Stimulated activated naive CD8-positive, alpha-beta T cell treated with anti-CD3 and anti-CD28 coated beads, Interleukin-15, Interleukin-2, amounts not matched to agents 100 ng/mL and 50 ng/mL, for 24 hours (primary cell): ENCODE measurements around the gene TMIE.
"Not testable (repeated sequence)": the region's sequence is repeated elsewhere in the genome, so short reads cannot be mapped to it uniquely, and the experiment has no call there.

ENCODE experiments used
- H3K27ac Mint-ChIP-seq: one replicate; pipeline ENCODE4 v1.8.0; 2021; ENCODE audit warnings: mild to moderate bottlenecking, mixed read lengths
- H3K27me3 Mint-ChIP-seq: one replicate; pipeline ENCODE4 v1.8.0; 2021; ENCODE audit warnings: mixed read lengths
- H3K36me3 Mint-ChIP-seq: one replicate; pipeline ENCODE4 v1.8.0; 2021; ENCODE audit warnings: low read depth, mixed read lengths
- H3K4me1 Mint-ChIP-seq: one replicate; pipeline ENCODE4 v1.8.0; 2021; ENCODE audit warnings: low read depth, mixed read lengths
- H3K4me3 Mint-ChIP-seq: one replicate; pipeline ENCODE4 v1.8.0; 2021; ENCODE audit warnings: mild to moderate bottlenecking, mixed read lengths
- H3K9me3 Mint-ChIP-seq: one replicate; pipeline ENCODE4 v1.8.0; 2021; ENCODE audit warnings: mixed read lengths

Gene TMIE

DNA sequence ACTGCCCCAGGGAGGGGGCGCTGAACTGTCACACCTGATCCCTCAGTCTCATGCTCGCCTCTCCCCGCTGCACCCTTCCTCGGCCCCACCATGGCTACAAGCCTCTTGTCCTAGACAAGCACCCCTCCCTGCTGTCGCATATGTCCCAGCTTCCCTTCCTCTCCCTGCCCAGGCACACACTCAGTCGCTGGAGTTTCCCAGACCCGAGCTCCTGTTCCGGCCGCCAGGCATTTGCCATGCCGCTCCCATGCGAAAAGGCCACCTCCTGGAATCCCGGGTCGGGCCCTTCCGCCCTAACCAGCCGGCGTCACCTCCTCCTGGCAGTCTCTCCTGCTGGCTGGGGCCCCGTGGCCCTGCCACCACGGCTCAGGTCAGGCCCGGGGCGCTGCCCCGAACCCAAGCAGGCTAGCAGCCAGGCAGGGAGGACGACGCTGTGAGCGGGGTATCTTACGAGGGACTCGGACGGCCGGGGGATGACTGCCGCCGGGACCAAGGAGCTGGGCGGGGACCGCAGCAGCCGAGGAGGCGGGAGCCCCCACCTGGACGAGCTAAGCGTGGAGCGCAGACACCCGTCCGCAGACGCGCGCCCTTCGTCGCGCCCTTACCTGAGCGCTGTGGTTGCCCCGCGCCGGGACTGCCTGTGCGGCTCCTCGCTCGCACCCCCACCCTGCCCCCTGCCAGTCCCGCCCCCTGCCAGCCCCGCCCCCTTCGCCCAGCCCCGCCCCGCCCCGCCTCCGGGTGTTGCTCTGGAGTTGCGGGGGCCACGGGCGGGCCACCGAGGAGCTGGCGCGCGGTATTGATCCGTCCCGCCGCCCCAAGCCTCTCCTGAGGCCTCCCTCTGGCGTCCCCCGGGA lies 7.9 kb upstream of the TMIE start, which contains the start of gene ALS2CL:
Gene ALS2CL, minus strand, starts transcription at position 642 of the 854 bp plus-strand sequence. CDS start 4,239 bp downstream, outside the sequence.
- Mint-ChIP-seq H3K4me3 (peak within 1 kb of the TSS; percentile 73), H3K4me1 (peaks cover 23% of the 10 kb centered on the region), H3K27ac (no peak within 1 kb of the TSS), H3K36me3 (no peaks in the 10 kb centered on the region), H3K27me3 (no peaks in the 10 kb centered on the region), H3K9me3 (no peaks in the 10 kb centered on the region)

DNA sequence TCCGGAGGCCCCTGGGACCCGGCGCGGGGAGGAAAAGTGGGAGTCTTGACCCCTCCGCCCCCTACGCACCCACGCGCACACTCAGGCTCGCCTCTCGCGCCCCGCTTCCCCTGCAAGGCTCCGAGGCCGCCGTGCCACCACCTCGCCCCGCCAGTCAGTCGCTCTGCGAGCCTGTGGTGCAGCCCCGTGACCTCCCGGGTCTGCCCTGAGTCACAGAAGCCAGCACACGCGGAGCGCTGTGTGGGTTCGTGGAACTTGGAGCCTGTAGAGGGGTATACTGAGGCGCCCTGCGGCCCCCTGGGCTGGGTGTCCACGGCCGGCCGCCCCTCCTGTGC lies 7.3 kb upstream of the TMIE start:
- Mint-ChIP-seq H3K9me3 (no peaks in the 10 kb centered on the region), H3K4me1 (peaks cover 23% of the 10 kb centered on the region), H3K27me3 (no peaks in the 10 kb centered on the region), H3K36me3 (no peaks in the 10 kb centered on the region), H3K27ac (no peak overlapping the region), H3K4me3 (no peak overlapping the region)

DNA sequence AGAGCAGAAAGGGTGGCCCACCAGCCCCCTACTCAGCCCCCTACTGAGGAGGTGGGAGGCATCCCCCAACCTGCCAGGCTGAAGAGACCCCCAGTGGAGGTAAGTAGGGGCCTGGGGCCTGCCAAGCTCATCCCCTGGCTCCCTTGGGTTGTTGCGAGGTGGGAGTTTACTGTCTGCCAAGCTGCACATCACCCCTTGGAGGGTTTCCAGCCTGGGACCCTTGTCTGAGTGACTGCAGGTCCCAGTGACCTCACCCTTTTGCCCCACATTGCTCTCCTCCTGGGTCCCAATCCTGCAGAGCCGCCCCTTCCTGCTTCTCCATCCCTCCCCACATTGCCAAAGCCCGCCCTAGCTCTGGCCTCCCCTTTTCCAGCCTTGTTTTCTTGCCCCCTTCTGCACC lies 6.7 kb upstream of the TMIE start:
- Mint-ChIP-seq H3K4me1 (peaks cover 23% of the 10 kb centered on the region), H3K27me3 (no peaks in the 10 kb centered on the region), H3K27ac (no peak overlapping the region), H3K36me3 (no peaks in the 10 kb centered on the region), H3K9me3 (no peaks in the 10 kb centered on the region), H3K4me3 (no peak overlapping the region)

DNA sequence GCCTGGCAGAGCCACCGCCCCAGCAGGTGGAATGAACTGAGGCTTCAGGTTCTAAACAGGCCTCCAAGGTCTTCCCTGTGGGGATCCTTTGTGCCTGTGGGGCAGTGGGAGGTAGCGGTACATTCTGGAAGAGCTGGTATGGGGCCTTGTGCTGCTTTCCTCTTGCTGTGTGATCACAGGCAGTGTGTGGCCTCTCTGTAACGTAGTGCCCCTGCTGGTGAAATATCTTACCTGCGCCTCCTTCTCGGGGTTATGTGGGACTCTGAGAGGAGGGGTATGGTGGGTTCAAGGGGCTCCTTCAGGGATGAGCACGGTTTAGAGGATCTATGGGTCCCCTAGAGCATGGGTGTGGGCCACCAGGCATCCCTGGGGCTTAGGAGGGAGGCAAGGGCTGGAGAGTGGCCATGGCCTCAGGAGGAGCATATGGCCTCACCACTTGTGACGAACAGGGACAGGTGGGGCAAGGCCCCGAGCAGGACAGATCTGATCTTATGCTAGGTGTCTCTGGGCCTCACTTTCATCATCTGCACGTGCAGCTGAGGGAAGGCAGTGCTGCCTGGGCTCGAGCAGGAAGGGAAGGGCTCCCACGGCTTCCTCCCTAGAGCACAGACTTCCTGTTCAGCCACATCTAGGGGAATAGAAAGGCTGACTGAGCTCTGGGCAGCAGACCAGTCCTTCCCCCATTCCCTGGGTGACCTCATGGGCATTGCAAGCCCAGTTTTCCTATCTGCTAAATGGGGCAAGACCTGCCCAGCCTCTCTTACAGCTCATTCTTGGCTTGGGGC lies 5.8 kb upstream of the TMIE start:
- peaks cover 2% of the 10 kb centered on the region for H3K27me3 Mint-ChIP-seq
- no peak overlapping the region for H3K4me3 Mint-ChIP-seq
- H3K36me3 Mint-ChIP-seq, result no peaks in the 10 kb centered on the region
- H3K27ac Mint-ChIP-seq, result peak overlapping the region; percentile 65
- H3K4me1 Mint-ChIP-seq, result peaks cover 23% of the 10 kb centered on the region
- no peaks in the 10 kb centered on the region for H3K9me3 Mint-ChIP-seq

DNA sequence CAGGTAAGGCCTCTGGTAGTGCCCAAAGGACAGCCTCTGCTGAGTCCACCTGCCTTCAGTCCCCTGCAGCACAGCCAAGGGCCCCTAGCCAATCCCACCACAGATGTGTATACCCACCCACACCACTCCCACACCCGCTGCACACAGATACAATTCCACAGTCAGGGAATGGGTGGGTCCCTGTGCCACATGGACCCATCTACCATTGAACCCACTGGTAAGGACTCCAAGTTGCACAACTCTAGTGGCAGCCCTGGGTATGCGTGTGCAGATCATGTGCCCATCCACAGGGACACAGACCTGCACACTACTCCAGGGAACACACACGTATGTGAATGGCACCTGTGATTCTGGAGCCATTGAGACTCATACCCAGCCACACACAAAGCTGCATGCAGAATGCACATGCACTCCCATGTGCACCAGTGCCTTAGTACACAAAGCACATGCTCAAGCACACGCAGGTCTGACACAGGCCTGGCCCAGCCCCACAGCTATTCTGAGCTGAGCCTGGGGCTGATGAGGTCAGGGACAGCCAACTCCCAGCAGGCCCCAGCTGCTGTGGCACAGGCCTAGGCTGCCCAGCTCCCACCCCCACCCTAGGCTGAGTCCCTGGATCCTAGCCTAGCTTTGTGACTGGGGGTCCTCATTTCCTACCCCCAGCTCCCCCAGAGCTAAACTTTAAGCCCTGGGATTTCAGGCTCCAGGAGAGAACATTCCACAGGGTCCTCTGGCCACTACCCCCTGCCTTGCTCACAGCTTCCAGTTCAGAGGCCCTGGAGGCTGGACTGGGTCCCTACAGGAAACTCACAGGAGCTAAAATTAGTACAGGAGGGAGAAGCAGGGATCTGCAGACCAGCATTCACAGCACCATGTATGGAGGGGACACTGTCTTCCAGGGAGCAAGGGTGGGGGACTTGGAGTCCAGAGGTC lies 5.0 kb upstream of the TMIE start:
- no peak overlapping the region for H3K4me3 Mint-ChIP-seq
- peaks cover 5% of the 10 kb centered on the region for H3K27me3 Mint-ChIP-seq
- H3K4me1 Mint-ChIP-seq, result peaks cover 23% of the 10 kb centered on the region
- peak overlapping the region; percentile 31 for H3K27ac Mint-ChIP-seq
- no peaks in the 10 kb centered on the region for H3K36me3 Mint-ChIP-seq
- no peaks in the 10 kb centered on the region for H3K9me3 Mint-ChIP-seq

DNA sequence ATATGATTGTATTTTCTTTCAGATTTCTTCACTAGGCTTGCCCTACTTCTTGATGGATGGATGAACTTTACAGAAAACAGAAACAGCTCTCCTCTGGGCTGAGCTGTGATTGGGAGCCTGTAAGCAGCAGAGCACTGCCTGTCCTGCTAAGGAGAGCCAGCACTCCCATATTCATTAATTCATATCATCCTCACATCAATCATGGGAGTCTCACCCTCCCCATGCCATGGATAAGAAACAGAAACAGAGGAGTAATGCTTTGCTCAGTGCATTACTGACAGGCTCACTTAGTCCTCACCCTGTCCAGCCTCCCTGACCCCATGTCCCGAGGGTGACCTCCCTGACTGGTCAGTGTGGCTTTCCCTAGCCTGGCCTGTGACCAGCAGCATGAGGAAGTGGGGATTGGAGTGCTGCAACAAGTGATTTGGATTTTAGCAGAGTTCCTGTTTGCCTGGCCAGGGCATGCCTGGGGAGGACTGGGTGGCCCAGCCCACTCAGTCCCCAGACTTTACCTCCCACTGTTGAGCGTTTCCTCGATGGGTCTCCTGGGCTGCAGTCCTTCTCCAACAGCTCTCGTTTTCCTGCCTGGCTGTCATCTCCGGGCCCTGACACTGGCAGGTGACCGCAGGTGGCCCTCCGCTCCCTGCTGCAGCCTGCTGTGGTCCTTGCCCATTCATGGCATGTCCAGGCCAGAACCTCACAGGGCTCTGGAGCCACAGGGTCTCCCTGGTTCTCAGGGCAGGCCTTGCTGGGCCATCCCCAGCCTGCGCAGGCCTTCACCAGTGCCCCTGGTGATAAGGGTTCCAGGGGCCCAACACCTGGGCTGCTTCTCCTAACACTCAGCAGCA lies 1.3 kb upstream of the TMIE start:
- Mint-ChIP-seq H3K36me3 (no peaks in the 10 kb centered on the region), H3K27me3 (peaks cover 15% of the 10 kb centered on the region), H3K4me1 (peaks cover 16% of the 10 kb centered on the region), H3K9me3 (no peaks in the 10 kb centered on the region), H3K4me3 (no peak overlapping the region), H3K27ac (no peak overlapping the region)

DNA sequence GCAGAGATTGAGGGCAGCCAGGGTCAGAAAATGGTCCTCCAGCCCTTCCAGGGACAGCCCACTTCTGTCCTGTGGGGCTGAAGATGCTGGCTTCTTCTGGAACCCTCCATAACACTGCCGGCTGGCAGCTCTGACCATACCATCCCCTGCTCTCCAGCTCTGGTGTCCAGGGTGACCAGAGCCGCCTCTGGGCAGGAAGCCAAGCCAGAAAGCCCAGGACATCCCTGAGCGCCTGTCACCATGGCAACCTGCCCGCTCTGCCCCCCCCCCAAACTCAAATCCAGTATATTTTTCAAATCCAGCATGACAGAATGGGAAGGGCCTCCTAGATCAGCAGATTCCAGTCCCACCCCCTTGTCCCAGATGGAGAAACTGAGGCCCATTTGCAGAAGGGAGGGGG lies 420 bp upstream of the TMIE start:
- H3K4me3 Mint-ChIP-seq, result no peak overlapping the region
- H3K36me3 Mint-ChIP-seq, result no peaks in the 10 kb centered on the region
- peaks cover 15% of the 10 kb centered on the region for H3K27me3 Mint-ChIP-seq

DNA sequence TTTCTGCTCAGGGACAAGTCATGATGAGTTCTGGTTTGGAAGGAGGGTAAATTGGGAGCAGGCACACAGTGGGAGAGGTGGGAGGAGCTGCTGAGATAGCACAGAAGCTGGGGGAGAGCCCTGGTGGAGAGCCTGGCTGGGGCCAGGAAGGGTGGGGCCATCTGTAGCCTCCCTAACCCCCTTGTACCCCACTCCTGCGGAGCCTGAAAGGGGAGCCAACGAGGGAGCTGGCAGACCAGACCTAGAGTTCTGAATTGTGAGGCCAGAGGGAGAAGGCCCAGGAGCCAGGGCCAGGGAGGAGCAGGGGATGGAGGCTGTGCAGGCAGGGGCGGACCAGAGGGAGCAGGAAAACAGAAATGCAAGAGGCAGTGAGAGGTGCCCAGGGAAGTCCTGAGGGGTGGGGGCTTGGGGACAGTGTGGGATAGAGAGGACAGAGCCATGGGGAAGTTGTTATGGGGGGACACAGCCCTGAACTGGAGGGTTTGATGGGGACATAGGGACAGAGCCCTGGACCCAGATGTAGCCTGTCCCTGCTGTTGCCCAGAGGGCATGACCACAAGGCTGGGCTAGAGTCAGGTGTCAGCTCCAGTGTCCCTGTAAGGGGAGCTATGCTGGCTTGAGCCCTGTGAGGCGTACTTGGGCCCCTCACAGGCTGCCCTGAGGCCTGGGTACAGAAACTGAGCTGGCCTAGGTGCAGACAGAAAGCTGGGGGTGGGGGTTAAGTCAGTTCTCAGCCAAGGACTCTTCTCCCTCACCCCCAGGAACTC lies 1.2 kb downstream of the TMIE start:
- Mint-ChIP-seq H3K4me1 (peaks cover 4% of the 10 kb centered on the region), H3K4me3 (no peak overlapping the region), H3K27ac (no peak overlapping the region)

More for the DNA sequence above, 420 bp upstream of the TMIE start:
- no peaks in the 10 kb centered on the region for H3K9me3 Mint-ChIP-seq
- peaks cover 7% of the 10 kb centered on the region for H3K4me1 Mint-ChIP-seq
- no peak overlapping the region for H3K27ac Mint-ChIP-seq

DNA sequence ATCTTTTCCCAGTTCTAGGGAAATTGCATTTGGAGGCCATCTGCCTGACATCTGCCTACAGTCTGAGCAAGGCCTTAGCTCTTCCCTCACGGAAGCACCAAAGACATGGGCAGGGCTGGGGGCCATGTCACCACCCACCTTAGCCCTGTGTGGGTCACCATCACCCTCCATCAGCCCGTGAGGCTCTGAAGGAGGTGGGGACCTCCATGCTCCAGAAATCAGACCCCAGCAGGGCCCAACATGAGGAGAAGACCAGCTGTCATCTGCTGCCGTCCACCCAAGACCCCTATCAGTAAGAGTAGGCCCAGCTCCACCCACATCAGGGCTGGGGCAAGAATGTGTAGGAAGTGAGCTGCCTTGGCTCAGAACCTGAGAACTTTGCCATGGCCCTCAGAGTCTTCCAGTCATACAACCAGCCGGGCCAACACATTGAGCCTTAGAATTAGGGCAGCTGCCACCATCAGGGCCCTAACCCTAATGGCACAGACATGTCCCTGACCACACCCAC lies 1.9 kb downstream of the TMIE start:
- H3K36me3 Mint-ChIP-seq, result no peaks in the 10 kb centered on the region
- H3K27me3 Mint-ChIP-seq, result peaks cover 15% of the 10 kb centered on the region
- no peak overlapping the region for H3K4me3 Mint-ChIP-seq
- H3K9me3 Mint-ChIP-seq, result no peaks in the 10 kb centered on the region
- no peak overlapping the region for H3K27ac Mint-ChIP-seq
- H3K4me1 Mint-ChIP-seq, result peaks cover 4% of the 10 kb centered on the region

More for the DNA sequence above, 1.2 kb downstream of the TMIE start:
- no peaks in the 10 kb centered on the region for H3K36me3 Mint-ChIP-seq
- H3K27me3 Mint-ChIP-seq, result peaks cover 15% of the 10 kb centered on the region
- H3K9me3 Mint-ChIP-seq, result no peaks in the 10 kb centered on the region

DNA sequence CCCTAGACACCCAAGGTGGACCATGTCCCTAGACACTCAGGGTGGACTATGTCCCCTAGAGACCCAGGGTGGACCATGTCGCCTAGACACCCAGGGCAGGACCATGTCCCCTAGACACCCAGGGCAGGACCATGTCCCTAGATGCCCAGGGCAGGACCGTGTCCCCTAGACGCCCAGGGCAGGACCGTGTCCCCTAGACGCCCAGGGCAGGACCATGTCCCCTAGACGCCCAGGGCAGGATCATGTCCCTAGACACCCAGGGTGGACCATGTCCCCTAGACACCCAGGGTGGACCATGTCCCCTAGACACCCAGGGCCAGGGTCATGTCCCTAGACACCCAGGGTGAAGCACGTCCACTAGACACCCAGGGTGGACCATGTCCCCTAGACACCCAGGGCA lies 3.2 kb downstream of the TMIE start:
- H3K27ac Mint-ChIP-seq, H3K4me3 Mint-ChIP-seq, H3K36me3 Mint-ChIP-seq, H3K4me1 Mint-ChIP-seq, H3K9me3 Mint-ChIP-seq: not testable (repeated sequence)
- peaks cover 15% of the 10 kb centered on the region for H3K27me3 Mint-ChIP-seq

DNA sequence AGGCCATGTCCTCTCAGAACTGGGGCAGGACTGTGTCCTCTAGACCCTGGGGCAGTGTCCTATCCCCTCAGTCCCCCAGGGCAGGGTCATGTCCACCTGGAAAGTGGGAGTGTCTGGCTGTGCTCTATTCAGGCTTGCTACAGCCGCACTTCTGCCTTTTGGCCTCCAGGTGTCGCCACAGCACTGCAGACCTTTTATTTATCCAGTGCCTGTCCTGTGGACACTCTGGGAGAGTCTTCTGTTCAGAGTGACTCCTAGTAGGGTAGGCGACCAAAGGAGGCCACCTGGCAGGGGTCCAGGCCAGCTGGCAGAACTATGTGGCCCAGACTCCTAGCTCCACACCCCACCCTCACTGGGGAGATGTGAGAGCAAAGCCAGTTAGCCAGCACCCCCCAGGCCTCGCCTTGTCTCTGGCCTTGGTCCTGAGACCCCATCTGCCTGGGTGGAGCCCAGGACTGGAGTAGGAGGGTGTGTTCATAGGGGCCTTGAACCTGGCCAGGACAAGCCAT lies 3.9 kb downstream of the TMIE start:
- H3K9me3 Mint-ChIP-seq, result no peaks in the 10 kb centered on the region
- H3K4me3 Mint-ChIP-seq, result no peak overlapping the region
- no peak overlapping the region for H3K27ac Mint-ChIP-seq
- H3K4me1 Mint-ChIP-seq, result peaks cover 4% of the 10 kb centered on the region
- peaks cover 15% of the 10 kb centered on the region for H3K27me3 Mint-ChIP-seq
- H3K36me3 Mint-ChIP-seq, result no peaks in the 10 kb centered on the region

DNA sequence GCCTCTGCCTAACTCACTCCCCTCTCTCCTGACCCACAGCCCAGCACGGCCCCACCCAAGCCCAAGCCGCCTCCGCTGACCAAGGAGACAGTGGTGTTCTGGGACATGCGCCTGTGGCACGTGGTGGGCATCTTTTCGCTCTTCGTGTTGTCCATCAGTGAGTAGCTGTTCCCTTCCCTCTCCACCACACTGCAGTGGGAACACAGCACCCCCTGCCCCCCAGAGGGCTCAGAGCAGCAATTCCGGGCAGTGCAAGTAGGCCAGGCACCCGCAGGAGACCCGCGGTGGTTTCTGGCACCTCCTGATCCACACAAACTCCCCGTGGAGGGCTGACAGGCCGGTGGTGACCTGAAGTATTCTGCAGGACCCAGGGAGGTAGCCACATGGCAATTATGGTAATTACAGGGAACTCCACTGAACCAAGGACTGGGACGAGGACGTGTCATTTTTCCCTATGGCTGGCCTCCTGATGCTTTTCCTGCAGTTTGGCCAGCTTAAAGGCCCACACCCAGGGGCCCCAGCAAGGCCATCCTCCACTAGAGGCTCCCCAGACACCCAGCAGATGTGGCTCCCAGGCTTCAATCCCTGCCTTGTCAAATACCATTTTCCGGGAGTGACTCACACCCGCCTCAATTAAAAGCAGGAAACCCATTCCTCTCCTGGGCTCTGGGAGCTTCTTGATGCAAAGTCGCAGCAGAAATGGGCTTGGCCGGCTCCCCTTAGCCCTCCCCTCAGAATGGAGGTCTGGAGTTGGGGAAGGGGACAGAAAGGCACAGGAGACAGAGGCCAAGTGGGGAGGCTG lies 4.8 kb downstream of the TMIE start:
- H3K27me3 Mint-ChIP-seq, result peaks cover 10% of the 10 kb centered on the region
- no peak overlapping the region for H3K27ac Mint-ChIP-seq
- H3K9me3 Mint-ChIP-seq, result no peaks in the 10 kb centered on the region
- H3K36me3 Mint-ChIP-seq, result no peaks in the 10 kb centered on the region
- no peak overlapping the region for H3K4me3 Mint-ChIP-seq
- H3K4me1 Mint-ChIP-seq, result peaks cover 4% of the 10 kb centered on the region
